KOPT-K1 (cell line): Measurements from ENCODE around the gene ESRP2.

Experiments used
- H3K27ac ChIP-seq: fragments of 200-600 bp; sonication (generic); 2 replicates; pipeline ENCODE4 v1.5.1; 2016; ENCODE audit warnings: antibody characterized with exemption, mild to moderate bottlenecking, low read depth, low read length; ENCODE audit not compliant: poor library complexity, severe bottlenecking
- H3K36me3 ChIP-seq: fragments of 200-600 bp; sonication (generic); 2 replicates; pipeline ENCODE4 v1.5.1; 2017; ENCODE audit warnings: antibody characterized with exemption, mild to moderate bottlenecking, low read length, moderate library complexity; ENCODE audit not compliant: insufficient read depth
- H3K9me3 ChIP-seq: fragments of 200-600 bp; sonication (generic); 2 replicates; pipeline ENCODE4 v1.5.1; 2017; ENCODE audit warnings: antibody characterized with exemption, low read length, mild to moderate bottlenecking; ENCODE audit not compliant: insufficient read depth, poor library complexity, severe bottlenecking

ESRP2 gene

DNA sequence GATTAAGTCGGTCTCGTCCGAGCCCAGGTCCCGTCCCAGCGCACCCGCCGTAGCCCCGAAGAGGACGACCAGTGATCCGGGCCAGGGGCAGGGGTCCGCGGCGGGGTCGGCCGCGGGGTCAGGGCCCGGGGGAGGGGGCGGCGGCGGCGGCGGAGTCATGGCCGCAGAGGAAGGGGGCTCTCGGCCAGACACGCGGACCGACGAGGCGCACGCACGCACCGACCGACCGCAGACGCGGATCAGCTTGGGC is at the start of gene ESRP2:
Gene ESRP2, minus strand, starts transcription at position 241 of the 250 bp plus-strand sequence. Its CDS starts 82 bp downstream, at position 159.
- Histone ChIP-seq H3K36me3 (peaks cover 15% of the 10 kb centered on the region; the same call in 1 of the 2 replicates), H3K27ac (no peak within 1 kb of the TSS), H3K9me3 (peaks cover 5% of the 10 kb centered on the region)

DNA sequence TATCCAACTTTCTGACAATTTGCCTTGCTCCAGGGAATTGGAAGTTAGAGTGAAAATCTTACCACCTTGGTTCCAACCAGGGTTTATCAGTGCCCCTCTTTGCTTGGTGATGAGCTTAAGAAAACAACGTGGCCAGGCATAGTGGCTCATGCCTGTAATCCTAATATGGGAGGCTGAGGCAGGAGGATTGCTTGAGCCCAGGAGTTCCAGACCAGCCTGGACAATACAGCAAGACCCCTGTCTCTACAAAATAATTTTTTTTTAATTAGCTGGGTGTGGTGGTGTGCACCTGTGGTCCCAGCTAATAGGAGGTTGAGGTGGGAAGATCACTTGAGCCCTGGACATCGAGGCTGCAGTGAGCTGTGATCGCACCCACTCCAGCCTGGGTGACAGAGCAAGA is 49.8 kb upstream of the ESRP2 start:
- H3K9me3 ChIP-seq: no peaks in the 10 kb centered on the region
- peaks cover 24% of the 10 kb centered on the region for H3K36me3 ChIP-seq
- H3K27ac ChIP-seq: peak overlapping the region; percentile 86

DNA sequence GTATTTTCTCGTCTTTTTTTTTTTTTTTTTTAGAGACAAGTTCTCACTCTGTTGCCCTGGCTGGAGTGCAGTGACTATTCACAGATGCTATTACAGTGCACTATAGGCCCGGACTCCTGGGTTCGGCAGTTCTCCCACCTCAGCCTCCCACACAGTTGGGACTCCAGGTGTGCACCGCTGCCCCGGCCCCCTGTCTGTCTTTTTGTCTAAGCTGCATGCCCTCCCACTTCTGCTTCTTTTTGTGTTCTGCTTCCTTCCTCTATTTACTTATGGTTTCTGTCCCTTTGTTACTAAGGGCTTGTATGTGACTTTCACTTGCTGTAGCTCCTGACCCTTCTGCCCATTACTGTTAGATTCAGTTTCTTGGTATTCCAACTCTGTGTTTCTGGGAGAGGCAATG is 48.9 kb upstream of the ESRP2 start:
- no peaks in the 10 kb centered on the region for H3K9me3 ChIP-seq
- H3K27ac ChIP-seq: peak overlapping the region; percentile 86
- H3K36me3 ChIP-seq: peaks cover 21% of the 10 kb centered on the region

DNA sequence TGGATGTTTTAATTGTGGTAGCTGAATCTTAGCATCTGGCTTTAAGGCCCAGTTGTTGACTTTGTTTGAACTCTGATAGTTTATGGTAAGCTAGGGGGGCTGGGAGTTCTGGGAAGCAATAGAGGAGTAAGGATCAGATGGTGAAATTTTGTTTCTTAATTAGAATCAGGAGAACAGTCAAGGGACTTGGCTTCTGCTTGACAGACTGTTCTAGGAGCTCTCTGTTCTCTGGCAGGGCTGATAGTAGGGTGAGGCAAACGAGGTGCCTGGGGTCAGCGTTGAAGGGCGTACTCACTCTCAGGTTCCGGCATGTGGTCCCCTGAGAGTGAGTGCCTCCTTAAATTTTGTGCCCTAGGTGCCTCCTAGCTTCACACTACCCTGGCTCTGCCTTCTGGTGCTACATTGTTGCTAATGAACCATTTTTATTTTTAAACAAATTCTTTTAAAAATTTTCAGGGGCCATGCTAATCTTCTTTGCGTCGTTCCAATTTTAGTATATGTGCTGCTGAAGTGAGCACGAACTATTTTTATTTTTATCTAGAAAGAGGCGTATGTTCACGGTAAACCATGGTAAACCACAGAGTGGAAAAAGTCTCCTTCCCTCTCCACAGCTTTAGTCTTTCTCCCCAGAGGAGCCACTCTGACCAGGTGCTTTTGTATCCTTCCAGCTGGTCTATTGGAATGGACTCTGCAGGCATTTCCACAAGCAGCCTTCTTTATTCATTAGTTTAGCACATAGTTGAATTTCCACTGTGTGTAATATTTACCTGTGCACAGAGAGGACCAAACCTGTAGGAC is 48.1 kb upstream of the ESRP2 start:
- Histone ChIP-seq H3K27ac (peak overlapping the region; percentile 86), H3K36me3 (peaks cover 30% of the 10 kb centered on the region), H3K9me3 (no peaks in the 10 kb centered on the region)

DNA sequence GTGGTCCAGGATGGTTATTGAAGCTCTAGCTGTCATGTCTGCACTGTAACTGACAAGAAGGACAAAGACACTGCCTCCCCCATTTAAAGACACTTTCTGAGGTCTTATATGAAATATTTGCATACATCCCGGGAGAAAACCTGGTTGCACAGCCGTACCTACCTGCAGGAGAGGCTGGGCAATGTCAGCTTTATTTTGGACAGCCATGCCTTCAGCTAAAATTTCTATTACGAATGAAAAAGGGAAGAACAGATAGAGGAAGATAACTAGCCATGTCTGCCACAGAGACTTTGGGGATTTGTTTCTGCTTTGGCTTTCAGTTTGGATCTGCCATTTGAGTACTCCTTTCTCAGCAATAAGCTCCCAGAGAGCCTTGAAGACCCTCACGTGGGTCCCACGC is 47.4 kb upstream of the ESRP2 start:
- H3K36me3 ChIP-seq: peaks cover 28% of the 10 kb centered on the region
- no peaks in the 10 kb centered on the region for H3K9me3 ChIP-seq
- H3K27ac ChIP-seq: peak overlapping the region; percentile 86

DNA sequence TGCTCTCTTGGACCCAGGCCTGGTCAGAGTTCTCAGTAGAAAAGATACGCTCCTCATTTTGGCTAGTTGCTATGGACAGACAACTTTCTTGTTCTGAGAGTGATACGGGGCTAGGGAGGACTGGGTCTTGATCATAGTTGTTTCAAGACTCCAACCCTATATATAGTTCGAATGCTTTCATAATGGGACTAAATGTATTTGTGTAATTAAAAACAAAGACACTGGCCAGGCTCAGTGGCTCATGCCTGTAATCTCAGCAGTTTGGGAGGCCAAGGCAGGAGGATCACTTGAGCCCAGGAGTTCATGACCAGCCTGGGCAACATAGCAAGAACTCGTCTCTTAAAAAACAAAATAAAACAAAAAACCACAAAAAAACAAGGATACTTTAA is 46.1 kb upstream of the ESRP2 start:
- Histone ChIP-seq H3K27ac (peak overlapping the region; percentile 16), H3K36me3 (peaks cover 26% of the 10 kb centered on the region), H3K9me3 (no peaks in the 10 kb centered on the region)

DNA sequence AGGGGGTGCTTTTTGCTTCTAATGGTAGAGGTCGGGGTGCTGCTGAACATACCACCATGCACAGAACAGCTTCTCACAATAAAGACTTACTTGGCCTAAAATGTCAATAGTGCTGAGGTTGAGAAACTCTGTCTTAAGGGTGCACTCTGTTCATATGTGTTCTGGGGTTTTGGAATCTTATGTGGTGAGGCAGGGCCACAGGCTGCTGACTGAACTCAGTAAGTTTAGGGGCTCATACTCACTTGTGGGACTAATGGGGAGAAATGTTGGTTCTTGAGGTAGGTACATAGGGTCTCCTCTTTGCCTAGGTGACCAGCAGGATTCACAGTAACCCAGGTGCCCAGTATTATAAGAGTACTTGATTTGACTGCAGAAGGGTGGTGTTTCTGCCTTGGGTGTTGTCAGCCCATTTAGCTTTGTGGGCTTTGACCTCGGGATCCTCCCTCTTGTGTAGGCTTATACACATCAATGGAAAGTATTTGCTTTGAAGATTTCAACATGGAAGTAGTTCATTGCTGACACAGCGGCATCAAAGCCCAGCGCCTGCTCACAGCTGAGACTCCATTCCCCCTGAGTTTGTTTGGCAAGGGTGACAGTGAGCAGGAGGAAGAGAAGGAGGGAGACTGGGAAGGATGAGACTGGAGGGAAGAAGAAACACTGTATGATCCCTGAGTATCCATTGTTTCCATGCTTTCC is 45.6 kb upstream of the ESRP2 start:
- peak overlapping the region; percentile 16 for H3K27ac ChIP-seq
- H3K36me3 ChIP-seq: peaks cover 26% of the 10 kb centered on the region

DNA sequence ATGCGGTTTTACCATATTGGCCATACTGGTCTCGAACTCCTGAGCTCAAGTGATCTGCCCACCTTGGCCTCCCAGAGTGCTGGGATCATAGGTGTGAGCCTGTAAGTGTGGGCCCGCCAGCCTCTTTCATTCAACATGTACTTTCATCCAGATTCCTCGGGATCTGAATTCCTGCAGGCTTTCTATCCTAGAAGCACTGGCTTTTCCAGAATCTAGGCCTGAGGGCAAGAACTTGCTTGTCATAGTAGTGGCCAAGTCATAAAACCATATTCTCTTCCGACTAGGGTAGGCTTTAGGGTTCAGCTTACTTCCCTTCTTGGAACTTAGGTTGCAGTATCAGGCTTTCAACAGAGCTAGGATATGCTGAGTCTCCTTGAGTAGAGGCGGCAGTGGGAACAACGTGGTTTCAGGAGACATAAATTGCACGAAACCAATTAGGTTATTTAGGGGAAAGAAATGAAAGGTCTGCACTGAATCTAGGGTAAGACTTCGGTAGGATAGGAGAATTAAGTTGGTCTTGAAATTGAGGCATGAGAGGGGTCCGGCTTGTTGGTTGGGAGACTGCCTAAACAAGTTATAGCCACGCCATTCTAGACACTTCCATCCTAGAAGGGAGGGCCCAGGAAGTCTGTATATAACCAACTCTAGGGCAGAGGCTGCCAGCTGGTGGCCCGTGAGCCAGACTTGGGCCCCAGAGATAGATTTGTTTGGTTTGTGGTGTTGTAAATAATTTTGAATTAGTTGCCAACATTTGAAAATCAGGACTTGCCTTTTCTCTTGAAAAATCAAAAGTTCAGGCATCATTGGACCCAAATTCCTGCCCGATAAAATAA is 44.0 kb upstream of the ESRP2 start:
- Histone ChIP-seq H3K27ac (no peak overlapping the region), H3K9me3 (no peaks in the 10 kb centered on the region), H3K36me3 (peaks cover 27% of the 10 kb centered on the region)

More for the DNA sequence above, 45.6 kb upstream of the ESRP2 start:
- H3K9me3 ChIP-seq: no peaks in the 10 kb centered on the region

DNA sequence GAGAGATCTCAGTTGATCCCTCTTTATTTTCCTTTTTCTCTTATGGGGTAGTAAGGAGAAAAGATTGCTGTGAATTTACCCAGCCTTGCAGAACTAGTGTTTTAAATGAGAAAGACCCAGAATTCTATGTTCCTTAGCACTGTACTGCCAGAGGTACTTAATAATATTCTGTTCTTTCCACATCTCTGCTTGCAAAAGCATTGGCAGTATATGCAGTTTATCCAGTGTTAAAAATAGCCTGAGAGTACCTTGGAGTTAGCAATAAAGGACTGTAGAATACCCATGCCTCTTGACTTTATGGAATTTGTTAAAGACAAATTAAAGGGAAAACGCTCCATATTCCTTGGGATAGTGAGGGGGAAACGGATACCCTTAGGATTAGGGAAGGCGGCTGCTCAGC is 40.3 kb upstream of the ESRP2 start:
- H3K36me3 ChIP-seq: peaks cover 39% of the 10 kb centered on the region
- H3K27ac ChIP-seq: peak overlapping the region; percentile 41
- no peaks in the 10 kb centered on the region for H3K9me3 ChIP-seq

DNA sequence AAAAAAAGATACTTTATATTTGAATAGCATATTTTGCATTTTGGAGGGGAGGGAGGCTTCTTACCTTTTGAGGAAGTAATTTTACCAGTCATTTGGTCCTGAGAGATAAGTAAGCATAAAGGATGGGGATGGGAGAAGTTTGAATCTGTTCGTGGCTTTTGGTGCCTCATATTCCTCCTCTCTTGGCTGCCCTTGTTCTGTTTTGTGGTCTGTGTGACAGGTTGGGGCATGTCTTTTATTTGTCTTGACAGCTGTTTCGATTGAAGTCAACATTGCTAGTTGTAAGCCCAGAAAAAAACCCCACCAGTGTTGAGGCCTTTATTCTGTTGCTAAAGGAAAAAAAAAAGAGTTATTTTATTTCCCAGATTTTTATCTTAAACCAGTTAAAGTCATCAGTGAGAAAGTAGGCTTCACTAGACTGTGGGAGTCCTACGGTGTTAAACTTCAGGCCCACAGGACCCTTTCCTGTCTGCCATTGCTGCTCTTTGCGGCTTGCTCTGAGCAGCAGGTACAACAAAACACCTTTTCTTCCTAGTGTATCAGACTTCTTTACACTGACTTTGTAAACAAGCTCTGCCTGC is 39.8 kb upstream of the ESRP2 start:
- peaks cover 41% of the 10 kb centered on the region for H3K36me3 ChIP-seq

DNA sequence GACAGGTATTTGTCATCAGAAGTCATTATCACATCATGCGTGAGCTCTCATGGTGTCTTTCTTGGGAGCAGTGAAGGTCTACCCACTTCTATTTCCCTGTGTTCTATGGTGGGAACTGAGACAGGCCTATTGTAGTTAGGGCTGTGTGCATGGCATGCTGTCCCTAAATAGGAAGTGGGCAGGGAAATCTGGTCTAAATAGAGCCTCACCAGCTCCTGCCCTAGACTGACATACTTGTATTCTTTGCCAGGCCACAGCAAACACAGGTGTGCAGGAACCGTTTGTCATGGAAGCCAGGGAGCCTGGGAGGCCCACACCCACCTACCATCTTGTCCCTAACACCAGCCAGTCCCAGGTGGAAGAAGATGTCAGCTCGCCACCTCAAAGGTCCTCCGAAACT is 38.5 kb upstream of the ESRP2 start:
- H3K27ac ChIP-seq: no peak overlapping the region
- H3K36me3 ChIP-seq: peaks cover 34% of the 10 kb centered on the region
- no peaks in the 10 kb centered on the region for H3K9me3 ChIP-seq

More for the DNA sequence above, 39.8 kb upstream of the ESRP2 start:
- H3K27ac ChIP-seq: peak overlapping the region; percentile 41
- H3K9me3 ChIP-seq: no peaks in the 10 kb centered on the region

DNA sequence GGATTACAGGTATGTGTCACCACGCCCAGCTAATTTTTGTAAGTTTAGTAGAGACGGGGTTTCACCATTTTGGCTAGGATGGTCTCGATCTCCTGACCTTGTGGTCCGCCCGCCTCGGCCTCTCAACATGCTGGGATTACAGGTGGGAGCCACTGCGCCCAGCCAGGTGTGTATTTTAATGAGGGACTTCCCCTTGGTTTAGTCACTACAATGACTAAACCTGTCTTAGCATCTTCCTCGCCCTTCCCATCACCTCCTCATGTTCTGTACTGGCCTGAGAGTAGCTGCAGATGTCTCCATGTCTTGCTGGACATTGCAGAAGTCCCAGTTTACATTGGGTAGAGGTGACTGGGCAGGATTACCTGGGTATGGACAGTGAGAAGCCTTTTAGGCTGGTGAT is 38.0 kb upstream of the ESRP2 start:
- H3K9me3 ChIP-seq: no peaks in the 10 kb centered on the region
- peaks cover 28% of the 10 kb centered on the region for H3K36me3 ChIP-seq
- no peak overlapping the region for H3K27ac ChIP-seq

DNA sequence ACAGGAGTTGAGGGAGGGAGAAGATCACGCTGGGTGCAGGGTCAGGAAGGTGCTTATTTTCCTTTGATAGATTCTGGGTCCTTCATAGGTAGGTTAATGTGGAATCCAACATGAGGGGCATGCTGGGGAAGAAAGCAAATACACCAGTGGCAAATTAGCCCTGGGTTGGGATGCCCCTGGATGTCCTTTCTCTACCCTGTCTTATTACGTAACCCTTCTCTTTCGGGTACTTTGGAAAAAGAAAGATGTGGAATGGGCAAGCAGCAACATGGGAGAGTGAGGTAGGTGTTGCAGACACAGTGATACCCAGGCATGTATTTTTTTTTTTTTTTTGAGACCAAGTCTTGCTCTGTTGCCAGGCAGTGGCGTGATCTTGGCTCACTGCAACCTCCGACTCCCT is 37.5 kb upstream of the ESRP2 start:
- Histone ChIP-seq H3K9me3 (no peaks in the 10 kb centered on the region), H3K36me3 (peaks cover 28% of the 10 kb centered on the region), H3K27ac (no peak overlapping the region)

DNA sequence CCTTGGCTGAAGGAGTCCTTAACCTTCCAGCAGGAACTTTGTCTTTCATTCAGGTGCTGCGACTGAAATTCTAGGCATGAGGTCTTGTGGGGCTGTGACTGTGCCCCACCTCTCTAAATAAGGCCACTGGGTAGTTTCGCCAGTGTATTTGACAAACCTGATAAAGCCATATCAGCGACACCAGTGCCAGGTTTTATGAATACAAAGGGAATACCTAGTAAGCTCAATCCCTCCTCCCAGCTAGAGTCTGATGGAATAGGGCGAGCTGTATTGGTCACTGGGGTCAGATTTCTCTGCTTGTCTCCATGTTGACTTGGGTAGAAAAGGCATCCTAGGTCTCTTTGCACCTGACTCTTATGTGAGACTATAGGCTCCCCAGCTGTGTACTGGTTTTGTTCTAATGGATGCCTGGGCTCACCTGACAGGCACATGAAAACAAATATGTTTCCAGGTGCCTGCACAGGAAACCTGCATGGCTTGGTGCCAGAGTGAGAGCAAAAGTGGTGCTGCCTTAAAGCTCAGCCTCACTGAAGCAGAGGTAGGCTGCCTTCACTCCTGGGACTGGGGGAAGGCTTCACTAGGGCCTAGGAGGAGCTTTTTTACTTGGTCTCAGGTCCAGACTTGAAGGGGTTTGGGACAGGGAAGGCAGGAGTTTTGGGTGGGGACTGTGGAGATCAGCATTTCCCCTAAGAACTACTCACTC is 36.7 kb upstream of the ESRP2 start:
- Histone ChIP-seq H3K27ac (no peak overlapping the region), H3K36me3 (peaks cover 30% of the 10 kb centered on the region), H3K9me3 (no peaks in the 10 kb centered on the region)
